ENCODE results near the gene C10orf62. TPM values are rescaled to one million over a fixed set of nuclear protein-coding genes. Genes with fewer than 3 reads are reported as not detected.
"Not testable (repeated sequence)": the region's sequence is repeated elsewhere in the genome, so short reads cannot be mapped to it uniquely, and the experiment has no call there.

C10orf62 gene
- total RNA-seq, 1 donor from 2014 or later = 0.97 TPM

- intact Hi-C loops (cut with DNase I); ATAC-seq; DNase-seq (ENCODE audit: missing footprints): not testable (repeated sequence)
Measured at GRCh38 chr10:97561386-97562077, 28.0 kb upstream of the C10orf62 start.

DNA sequence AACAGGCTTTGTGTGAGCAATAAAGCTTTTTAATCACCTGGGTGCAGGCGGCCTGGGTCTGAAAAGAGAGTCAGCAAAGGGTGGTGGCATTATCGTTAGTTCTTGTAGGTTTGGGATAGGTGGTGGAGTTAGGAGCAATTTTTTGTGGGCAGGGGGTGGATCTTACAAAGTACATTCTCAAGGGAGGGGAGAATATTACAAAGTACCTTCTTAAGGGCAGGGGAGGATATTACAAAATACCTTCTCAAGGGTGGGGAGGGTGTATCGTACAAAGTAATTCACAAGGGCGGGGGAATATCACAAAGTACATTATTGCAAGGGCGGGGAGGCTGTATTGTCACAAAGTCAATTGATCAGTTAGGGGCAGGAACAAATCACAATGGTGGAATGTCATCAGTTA, 27.2 kb upstream of the C10orf62 start:
- intact Hi-C loops (cut with DNase I); ATAC-seq: not testable (repeated sequence)
- DNase-seq (ENCODE audit: missing footprints) = peak; percentile 27

DNA sequence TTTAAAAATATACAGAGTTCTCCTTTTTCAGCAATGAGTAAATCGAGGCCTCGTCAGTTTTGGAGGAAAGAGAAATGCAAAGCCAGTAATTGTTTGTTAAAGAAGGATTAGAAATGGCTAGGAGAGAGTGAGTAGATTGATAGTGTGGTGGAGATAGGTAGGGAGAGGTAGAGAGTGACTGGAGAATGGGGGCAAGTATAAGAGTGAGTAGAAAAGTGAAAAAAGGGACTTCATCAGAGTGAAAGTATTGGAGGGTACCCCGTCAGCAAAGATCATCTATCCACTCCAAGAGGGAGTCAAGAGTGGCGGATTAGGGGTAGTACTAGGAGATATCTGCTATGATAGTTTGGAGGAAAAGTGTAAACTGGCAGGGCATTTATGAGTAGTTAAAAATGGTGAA, 26.2 kb upstream of the C10orf62 start:
- intact Hi-C loops (cut with DNase I) = no loop called here
- ATAC-seq (no peak), DNase-seq (ENCODE audit: missing footprints) (no peak)

DNA sequence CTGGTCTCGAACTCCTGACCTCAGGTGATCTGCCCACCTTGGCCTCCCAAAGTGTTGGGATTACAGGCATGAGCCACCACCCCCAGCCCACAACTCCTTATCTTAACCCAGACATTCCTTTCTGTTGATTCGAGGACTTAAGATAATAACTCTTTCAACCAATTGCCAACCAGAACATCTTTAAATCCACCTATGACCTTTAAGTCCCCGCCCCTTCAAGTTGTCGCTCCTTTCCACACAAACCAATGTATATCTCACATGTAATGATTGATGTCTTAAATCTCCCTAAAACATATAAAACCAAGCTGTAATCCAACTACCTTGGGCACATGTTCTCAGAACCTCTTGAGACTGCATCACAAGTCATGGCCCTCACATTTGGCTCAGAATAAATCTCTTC, 24.7 kb upstream of the C10orf62 start:
- no peak for ATAC-seq

GRCh38 chr10:97566336-97566996, 23.1 kb upstream of the C10orf62 start:
- no peak for DNase-seq (ENCODE audit: missing footprints)
- ATAC-seq = no peak
- intact Hi-C loops (cut with DNase I) = no loop called here

More for the DNA sequence above, 24.7 kb upstream of the C10orf62 start:
- intact Hi-C loops (cut with DNase I) = no loop called here
- no peak for DNase-seq (ENCODE audit: missing footprints)

DNA sequence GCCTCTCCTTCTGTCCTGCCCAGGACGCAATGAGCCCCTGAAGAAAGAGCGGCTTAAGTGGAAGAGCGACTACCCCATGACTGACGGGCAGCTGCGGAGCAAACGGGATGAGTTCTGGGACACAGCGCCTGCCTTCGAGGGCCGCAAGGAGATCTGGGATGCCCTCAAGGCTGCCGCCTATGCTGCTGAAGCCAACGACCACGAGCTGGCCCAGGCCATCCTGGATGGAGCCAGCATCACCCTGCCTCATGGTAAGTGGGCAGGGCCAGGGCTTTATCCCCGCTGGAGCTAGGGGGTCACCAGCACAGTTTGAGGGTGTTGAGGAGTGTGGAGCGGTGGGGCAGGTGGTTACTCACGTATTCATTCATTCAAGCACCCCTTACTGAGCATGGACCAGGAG, 21.6 kb upstream of the C10orf62 start:
- DNase-seq (ENCODE audit: missing footprints) (no peak), ATAC-seq (no peak)
- intact Hi-C loops (cut with DNase I) = no loop called here

GRCh38 chr10:97570146-97570788, 19.3 kb upstream of the C10orf62 start:
- intact Hi-C loops (cut with DNase I) = no loop called here
- DNase-seq (ENCODE audit: missing footprints) (peak; percentile 49), ATAC-seq (no peak)

GRCh38 chr10:97570789-97571471, 18.6 kb upstream of the C10orf62 start:
- intact Hi-C loops (cut with DNase I) = no loop called here
- ATAC-seq (peak; percentile 21), DNase-seq (ENCODE audit: missing footprints) (peak; percentile 43)

DNA sequence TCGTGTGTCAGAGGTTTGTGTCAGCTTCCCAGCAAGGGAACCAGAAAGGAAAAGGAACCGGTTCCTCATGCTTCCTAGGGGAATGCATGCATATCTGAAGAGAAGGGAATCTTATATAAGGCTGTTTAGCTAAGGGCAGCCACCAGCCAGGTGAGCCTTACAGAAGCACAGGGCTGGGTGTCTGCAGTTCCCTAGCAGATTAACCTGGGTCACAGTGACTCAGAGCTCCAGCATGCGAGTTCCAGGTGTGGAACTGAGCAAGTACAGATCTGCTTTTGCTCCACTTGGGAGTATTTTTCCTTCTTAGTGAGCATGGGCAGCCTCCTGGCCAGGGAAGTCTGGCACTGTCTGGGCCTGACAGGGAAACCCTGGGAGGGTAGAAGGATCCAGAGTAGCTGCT, 17.9 kb upstream of the C10orf62 start:
- intact Hi-C loops (cut with DNase I) = loop anchor here (1.0 kb wide), 1 partner anchor 41 kb away; no protein-coding TSS in a partner anchor
- DNase-seq (ENCODE audit: missing footprints) = no peak
- no peak for ATAC-seq

DNA sequence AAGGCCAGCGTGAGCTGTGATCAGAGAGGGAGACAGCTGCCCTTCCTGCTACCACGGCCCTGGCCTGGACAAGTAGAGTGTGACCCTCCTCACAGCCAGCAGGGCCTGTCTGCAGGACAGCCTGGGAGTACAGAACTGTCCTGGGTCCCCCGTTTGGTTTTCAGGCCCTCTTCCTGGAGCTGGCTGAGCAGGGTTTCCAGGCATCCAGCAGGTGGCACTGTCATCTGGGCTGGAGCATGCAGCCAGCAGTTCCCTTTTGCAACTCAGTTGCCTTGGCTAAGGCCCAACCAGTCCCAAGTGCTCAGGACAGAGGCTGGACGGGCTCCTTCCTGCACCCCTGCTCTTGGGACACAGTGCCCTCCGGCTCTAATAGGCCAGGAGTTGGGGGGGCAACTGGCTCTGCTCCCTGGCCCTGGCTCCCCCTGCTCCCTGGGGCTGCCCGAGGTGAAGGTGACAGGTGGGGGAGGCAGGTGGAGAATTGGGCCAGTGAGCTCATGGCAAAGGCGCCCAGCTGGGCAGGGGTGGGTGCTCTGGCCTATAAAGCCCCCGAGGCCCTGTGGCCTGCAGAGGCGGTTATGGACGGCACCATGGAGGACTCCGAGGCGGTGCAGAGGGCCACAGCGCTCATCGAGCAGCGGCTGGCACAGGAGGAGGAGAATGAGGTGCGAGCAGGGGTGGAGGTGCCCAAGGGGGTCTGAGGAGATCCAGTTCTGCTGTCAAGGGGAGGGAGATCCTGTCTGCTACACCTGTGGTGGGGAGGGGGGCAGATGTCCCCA, 17.1 kb upstream of the C10orf62 start, which contains the start of gene ANKRD2:
ANKRD2 (plus strand) TSS at position 566 of the 776 bp plus-strand sequence; CDS start at position 576, 10 bp downstream.
- intact Hi-C loops (cut with DNase I) = loop anchor here (1.0 kb wide), 1 partner anchor 40 kb away; no protein-coding TSS in a partner anchor
- ATAC-seq (peak; percentile 70), DNase-seq (ENCODE audit: missing footprints) (peak; percentile 85)

- peak; percentile 14 for DNase-seq (ENCODE audit: missing footprints)
- no peak for ATAC-seq
- intact Hi-C loops (cut with DNase I) = no loop called here
Measured at GRCh38 chr10:97573021-97573420, 16.5 kb upstream of the C10orf62 start.

GRCh38 chr10:97573672-97574071, 15.8 kb upstream of the C10orf62 start:
- ATAC-seq (no peak), DNase-seq (ENCODE audit: missing footprints) (no peak)
- intact Hi-C loops (cut with DNase I) = no loop called here

DNA sequence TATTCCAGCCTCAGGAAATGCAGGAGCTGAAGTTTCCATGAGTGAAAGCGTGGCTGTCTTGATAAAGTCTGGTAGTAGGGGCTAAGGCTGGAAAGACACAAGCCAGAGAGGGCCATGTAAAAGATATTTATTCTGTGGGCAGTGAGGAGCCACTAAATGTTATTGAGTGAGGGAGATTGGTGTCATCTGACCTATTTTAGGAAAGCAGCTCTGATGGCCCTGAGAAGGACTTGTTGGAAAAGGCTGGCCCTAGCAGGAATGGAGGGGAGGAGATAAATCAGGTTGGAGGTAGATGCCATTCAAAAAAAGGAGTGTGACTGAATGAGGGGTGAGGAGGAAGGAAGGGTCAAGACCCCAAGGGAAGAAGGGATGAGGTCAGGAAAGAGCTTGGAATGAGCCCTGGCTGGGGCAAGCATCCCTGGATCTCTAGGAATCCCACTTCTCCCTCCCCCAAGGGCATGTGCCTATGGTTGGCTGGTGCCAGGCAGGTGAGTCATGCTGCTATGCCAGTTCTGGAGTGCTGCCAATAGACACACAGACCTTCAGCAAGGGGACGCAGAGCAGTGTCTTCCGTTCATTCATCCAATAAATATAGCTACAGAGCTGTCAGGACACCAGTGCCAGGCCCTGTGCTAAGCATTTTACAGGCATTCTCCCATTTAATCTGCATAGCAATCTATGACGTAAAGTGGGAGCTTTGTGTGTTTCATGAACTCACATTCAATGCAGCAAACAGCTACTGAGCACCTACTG, 15.0 kb upstream of the C10orf62 start:
- DNase-seq (ENCODE audit: missing footprints) (no peak), ATAC-seq (peak; percentile 62)
- intact Hi-C loops (cut with DNase I) = no loop called here

DNA sequence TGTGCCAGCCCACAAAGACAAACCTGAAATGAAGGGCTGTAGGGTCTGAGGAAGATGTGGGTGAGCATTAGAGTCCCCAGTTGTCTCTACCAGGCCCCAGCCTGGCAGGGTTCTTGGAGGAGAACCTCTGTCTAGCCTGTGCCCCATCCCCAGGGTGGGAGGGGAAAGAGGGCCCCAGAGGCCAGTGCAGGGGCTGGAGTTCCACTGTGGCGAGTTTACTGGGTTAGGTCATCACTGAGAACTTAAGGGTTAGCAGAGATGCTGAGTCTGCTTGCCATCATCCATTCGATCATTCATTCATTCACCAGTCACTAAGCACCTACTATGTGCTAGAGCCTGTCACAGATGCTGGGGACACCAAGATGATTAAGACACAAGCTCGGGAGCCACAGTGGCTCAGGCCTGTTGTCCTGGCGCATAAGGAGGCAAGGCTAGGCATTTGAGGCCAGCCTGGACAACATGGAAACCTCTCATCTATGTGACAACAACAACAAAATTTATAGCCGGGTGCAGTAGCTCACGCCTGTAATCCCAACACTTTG, 14.3 kb upstream of the C10orf62 start:
- intact Hi-C loops (cut with DNase I) = no loop called here
- DNase-seq (ENCODE audit: missing footprints) = peak; percentile 43
- no peak for ATAC-seq

DNA sequence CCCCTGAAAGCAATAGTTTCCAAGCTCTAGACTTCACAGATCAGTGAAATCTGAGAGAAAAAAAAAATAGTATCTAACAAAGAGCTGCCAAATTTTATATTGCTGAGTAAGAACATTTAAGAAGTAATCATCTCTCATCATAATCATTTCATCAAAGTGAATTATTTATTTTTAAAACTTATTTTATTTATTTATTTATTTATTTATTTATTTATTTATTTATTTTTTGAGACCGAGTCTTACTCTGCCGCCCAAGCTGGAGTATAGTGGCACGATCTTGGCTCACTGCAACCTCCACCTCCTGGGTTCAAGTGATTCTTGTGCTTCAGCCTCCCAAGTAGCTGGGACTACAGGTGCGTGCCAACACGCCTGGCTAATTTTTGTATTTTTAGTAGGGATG, 13.0 kb upstream of the C10orf62 start:
- intact Hi-C loops (cut with DNase I); DNase-seq (ENCODE audit: missing footprints); ATAC-seq: not testable (repeated sequence)

GRCh38 chr10:97577701-97578100, 11.8 kb upstream of the C10orf62 start:
- no peak for ATAC-seq
- DNase-seq (ENCODE audit: missing footprints) = no peak
- intact Hi-C loops (cut with DNase I) = no loop called here

- DNase-seq (ENCODE audit: missing footprints) (no peak), ATAC-seq (no peak)
- intact Hi-C loops (cut with DNase I) = no loop called here
Measured at GRCh38 chr10:97578171-97578844, 11.2 kb upstream of the C10orf62 start.

All from Right ventricle myocardium inferior (tissue), 1 donor.